Mesothelial cell of epicardium (in vitro differentiated cells): ENCODE data around the gene EYS. TPM values are rescaled to one million over a fixed set of nuclear protein-coding genes. Genes with fewer than 3 reads are reported as not detected.
"Not testable (repeated sequence)": the region's sequence is repeated elsewhere in the genome, so short reads cannot be mapped to it uniquely, and the experiment has no call there.

Experiments
- DNase-seq, 2 experiments: peaks; one replicate each; pipeline ENCODE4 v3.0.0; 2021; ENCODE audit warnings: low spot score in 2 of 2; ENCODE audit not compliant: unreplicated experiment in 2 of 2
- H3K27ac Mint-ChIP-seq: 2 replicates; pipeline ENCODE4 v1.8.0; 2021; ENCODE audit warnings: mixed read lengths
- H3K27me3 Mint-ChIP-seq: 2 replicates; pipeline ENCODE4 v1.8.0; 2021; ENCODE audit warnings: low read depth, mixed read lengths
- H3K36me3 Mint-ChIP-seq: 2 replicates; pipeline ENCODE4 v1.8.0; 2021; ENCODE audit warnings: mixed read lengths
- H3K4me1 Mint-ChIP-seq: 2 replicates; pipeline ENCODE4 v1.8.0; 2021; ENCODE audit warnings: mixed read lengths
- H3K4me3 Mint-ChIP-seq: 2 replicates; pipeline ENCODE4 v1.8.0; 2021; ENCODE audit warnings: mild to moderate bottlenecking, moderate library complexity, mixed read lengths
- H3K9me3 Mint-ChIP-seq: 2 replicates; pipeline ENCODE4 v1.8.0; 2021; ENCODE audit warnings: mixed read lengths
- total RNA-seq: library from RNA; stranded (reverse); gene quantifications from 3 replicates; pipeline ENCODE4 v1.2.1, GENCODE V29; 2021
- TF ChIP-seq, protein P1 (sequence below): fragments of 200-600 bp; sonication (generic); IDR thresholded peaks from one replicate; pipeline ENCODE4 v1.5.0; 2021; ENCODE audit warnings: antibody characterized with exemption; ENCODE audit not compliant: unreplicated experiment

Gene EYS
- total RNA-seq, 1 donor from 2014 or later, result 0.69 TPM

DNA sequence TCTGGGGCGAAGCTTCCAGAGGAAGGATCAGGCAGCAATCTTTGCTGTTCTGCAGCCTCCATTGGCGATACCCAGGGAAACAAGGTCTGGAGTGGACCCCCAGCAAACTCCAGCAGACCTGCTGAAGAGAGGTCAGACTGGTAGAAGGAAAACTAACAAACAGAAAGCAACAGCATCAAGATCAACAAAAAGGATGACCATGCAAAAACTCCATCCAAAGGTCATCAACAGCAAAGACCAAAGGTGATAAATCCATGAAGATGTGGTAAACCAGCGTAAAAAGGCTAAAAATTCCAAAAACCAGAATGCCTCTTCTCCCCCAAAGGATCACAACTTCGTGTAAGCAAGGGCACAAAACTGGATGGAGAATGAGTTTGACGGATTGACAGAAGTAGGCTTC is 1818.6 kb downstream of the EYS start:
- Mint-ChIP-seq H3K4me1 (no peaks in the 10 kb centered on the region), H3K9me3 (peaks cover 31% of the 10 kb centered on the region), H3K4me3 (no peak overlapping the region), H3K27me3 (no peaks in the 10 kb centered on the region), H3K27ac (no peak overlapping the region), H3K36me3 (no peaks in the 10 kb centered on the region)
- TF ChIP-seq, protein P1, sequence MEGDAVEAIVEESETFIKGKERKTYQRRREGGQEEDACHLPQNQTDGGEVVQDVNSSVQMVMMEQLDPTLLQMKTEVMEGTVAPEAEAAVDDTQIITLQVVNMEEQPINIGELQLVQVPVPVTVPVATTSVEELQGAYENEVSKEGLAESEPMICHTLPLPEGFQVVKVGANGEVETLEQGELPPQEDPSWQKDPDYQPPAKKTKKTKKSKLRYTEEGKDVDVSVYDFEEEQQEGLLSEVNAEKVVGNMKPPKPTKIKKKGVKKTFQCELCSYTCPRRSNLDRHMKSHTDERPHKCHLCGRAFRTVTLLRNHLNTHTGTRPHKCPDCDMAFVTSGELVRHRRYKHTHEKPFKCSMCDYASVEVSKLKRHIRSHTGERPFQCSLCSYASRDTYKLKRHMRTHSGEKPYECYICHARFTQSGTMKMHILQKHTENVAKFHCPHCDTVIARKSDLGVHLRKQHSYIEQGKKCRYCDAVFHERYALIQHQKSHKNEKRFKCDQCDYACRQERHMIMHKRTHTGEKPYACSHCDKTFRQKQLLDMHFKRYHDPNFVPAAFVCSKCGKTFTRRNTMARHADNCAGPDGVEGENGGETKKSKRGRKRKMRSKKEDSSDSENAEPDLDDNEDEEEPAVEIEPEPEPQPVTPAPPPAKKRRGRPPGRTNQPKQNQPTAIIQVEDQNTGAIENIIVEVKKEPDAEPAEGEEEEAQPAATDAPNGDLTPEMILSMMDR, result no peak
- no peak for DNase-seq

DNA sequence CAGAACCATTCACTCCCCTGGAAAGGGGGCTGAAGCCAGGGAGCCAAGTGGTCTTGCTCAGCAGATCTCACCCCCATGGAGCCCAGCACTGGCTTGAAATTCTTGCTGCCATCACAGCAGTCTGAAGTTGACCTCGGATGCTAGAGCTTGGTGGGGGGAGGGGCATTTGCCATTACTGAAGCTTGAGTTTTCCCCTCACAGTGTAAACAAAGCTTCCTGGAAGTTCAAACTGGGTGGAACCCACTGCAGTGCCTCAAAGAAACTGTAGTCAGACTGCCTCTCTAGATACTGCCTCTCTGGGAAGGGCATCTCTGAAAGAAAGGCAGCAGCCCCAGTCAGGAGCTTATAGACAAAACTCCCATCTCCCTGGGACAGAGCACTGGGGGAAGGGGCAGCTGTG is 1819.2 kb downstream of the EYS start:
- not testable (repeated sequence) for H3K4me1 Mint-ChIP-seq, DNase-seq, H3K27ac Mint-ChIP-seq, H3K36me3 Mint-ChIP-seq, H3K27me3 Mint-ChIP-seq, H3K4me3 Mint-ChIP-seq
- H3K9me3 Mint-ChIP-seq, result peaks cover 29% of the 10 kb centered on the region

DNA sequence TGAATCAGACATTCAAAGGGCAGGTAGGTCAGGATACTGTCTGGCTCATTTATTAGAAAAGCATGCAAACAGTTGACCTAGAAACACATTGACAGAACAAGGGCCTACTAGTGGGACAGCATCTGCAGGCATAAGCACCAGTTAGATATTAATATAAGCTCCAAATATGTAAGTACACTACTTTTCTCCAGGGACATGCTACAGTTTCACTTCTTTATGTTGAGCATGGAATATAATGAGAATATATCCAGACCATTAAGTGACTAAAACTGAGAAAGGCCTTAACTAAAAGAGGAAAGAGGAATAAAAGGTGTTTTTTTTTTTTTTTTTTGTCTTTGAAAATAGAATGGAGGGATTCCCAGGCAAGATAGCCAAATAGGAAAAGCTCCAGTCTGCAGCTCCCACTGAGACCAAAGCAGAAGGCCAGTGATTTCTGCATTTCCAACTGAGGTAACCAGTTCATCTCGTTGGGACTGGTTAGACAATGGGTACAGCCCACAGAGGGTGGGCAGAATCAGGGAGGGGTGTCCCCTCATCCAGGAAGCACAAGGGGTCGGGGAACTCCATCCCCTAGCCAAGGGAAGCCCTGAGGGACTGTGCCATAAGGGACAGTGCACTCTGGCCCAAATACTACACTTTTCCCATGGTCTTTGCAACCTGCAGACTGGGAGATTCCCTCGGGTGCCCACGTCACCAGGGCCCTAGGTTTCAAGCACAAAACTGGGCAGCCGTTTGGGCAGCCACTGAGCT is 1819.8 kb downstream of the EYS start:
- Mint-ChIP-seq H3K36me3 (no peaks in the 10 kb centered on the region), H3K4me1 (peaks cover 4% of the 10 kb centered on the region), H3K27ac (no peak overlapping the region), H3K9me3 (peaks cover 26% of the 10 kb centered on the region), H3K27me3 (no peaks in the 10 kb centered on the region), H3K4me3 (no peak overlapping the region)
- DNase-seq, result no peak
- TF ChIP-seq, protein P1, result no peak

DNA sequence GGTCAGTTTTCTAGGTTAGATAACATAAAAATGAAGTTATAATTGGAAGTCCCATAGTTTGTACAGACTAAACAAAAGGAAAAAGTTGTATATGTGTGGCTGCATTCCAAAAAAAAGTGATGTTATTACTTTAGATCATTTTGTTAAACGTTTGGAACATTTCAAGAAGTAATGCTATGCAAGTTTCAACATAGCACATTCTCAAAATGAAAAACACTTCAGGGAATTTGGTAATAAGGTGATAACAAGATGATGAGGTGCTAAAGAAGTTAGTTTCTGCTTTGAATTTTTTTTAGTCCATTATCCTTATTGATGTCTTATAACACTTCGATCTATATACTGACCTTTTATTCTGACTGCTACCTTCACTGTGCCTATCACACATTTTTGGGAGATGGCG is 1820.7 kb downstream of the EYS start:
- Mint-ChIP-seq H3K27me3 (no peaks in the 10 kb centered on the region), H3K27ac (no peak overlapping the region), H3K9me3 (peaks cover 26% of the 10 kb centered on the region), H3K4me1 (peaks cover 5% of the 10 kb centered on the region), H3K36me3 (no peaks in the 10 kb centered on the region), H3K4me3 (no peak overlapping the region)
- TF ChIP-seq, protein P1, result no peak
- no peak for DNase-seq

DNA sequence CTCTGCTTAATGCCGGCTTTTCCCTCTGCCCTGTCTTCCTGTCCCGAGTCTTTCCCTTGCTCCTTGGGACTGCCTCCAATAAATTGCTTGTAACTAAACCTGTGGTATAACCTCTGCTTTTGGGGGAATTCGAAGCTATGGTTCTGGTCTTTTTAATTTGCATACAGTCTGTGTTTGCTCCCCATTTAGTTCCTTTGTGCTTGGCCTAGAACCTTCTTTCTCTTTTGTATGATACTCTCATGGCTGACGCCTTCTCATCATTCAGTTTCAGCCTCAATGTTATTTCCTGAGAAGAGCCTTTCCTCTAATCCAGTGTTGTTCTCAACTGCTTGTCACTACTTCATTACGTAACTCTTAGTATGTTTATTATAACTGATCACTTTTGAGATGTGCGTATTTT is 1823.4 kb downstream of the EYS start:
- Mint-ChIP-seq H3K27ac (no peak overlapping the region), H3K4me3 (no peak overlapping the region), H3K27me3 (no peaks in the 10 kb centered on the region), H3K36me3 (peaks cover 2% of the 10 kb centered on the region), H3K4me1 (peaks cover 5% of the 10 kb centered on the region), H3K9me3 (peaks cover 9% of the 10 kb centered on the region)
- no peak for DNase-seq
- TF ChIP-seq, protein P1, result no peak

DNA sequence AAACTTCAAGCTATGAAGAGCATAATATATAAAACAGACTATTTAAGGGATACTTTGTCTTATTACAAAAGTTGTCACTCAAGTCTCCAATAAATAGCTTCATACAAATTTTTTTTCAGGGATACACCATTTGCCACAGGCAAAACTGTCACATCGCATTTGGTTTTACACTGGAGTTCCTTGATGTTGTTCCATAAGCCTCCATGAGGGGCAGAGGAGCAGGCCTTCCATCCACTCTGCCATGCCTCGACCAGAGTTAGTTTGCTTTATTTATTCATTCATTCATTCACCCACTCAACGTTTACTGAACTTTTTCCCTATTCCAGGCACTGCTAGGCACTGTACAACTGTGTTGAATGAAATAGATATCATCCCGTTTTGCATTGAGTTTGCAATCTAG is 1824.8 kb downstream of the EYS start:
- TF ChIP-seq, protein P1, result peak; percentile 38
- H3K9me3 Mint-ChIP-seq, result peaks cover 10% of the 10 kb centered on the region
- no peak overlapping the region for H3K27ac Mint-ChIP-seq
- H3K4me1 Mint-ChIP-seq, result peaks cover 5% of the 10 kb centered on the region
- no peak overlapping the region for H3K4me3 Mint-ChIP-seq
- no peaks in the 10 kb centered on the region for H3K27me3 Mint-ChIP-seq
- DNase-seq, result no peak
- H3K36me3 Mint-ChIP-seq, result peaks cover 2% of the 10 kb centered on the region
